ENCODE measurements around the gene NOL4L.

Gene NOL4L

GRCh38 chr20:32614303-32614702, 29.2 kb upstream of the NOL4L start:
- TF ChIP-seq TOX (CRISPR knock-in tag; IDR thresholded peaks at IDR 0.05; ENCODE audit: borderline replicate concordance) (no peak), TSHZ2 (CRISPR knock-in tag; IDR thresholded peaks at IDR 0.05) (no peak), ZNF70 (CRISPR knock-in tag; IDR thresholded peaks at IDR 0.05) (no peak), OSR1 (CRISPR knock-in tag; IDR thresholded peaks at IDR 0.05) (no peak), ZFP30 (CRISPR knock-in tag; IDR thresholded peaks at IDR 0.05) (no peak), SNAI2 (CRISPR knock-in tag; IDR thresholded peaks at IDR 0.05) (no peak), ZNF565 (CRISPR knock-in tag; conservative IDR thresholded peaks at IDR 0.05; ENCODE audit: low read depth) (no peak), POU6F1 (CRISPR knock-in tag; IDR thresholded peaks at IDR 0.05; ENCODE audit: borderline replicate concordance, low read depth) (no peak), ESRRG (CRISPR knock-in tag; IDR thresholded peaks at IDR 0.05) (no peak), ISL1 (CRISPR knock-in tag; IDR thresholded peaks at IDR 0.05) (no peak), ZC3H10 (CRISPR knock-in tag; IDR thresholded peaks at IDR 0.05) (no peak), TCF4 (CRISPR knock-in tag; IDR thresholded peaks at IDR 0.05; ENCODE audit: borderline replicate concordance) (no peak)
- ATAC-seq: no peak

GRCh38 chr20:32613192-32614053, 28.3 kb upstream of the NOL4L start:
- no peak for TF ChIP-seq TOX (CRISPR knock-in tag; IDR thresholded peaks at IDR 0.05; ENCODE audit: borderline replicate concordance)
- no peak for TF ChIP-seq GLIS3 (CRISPR knock-in tag; IDR thresholded peaks at IDR 0.05)
- TF ChIP-seq ZFP3 (CRISPR knock-in tag; IDR thresholded peaks at IDR 0.05): no peak
- no peak for TF ChIP-seq POU6F1 (CRISPR knock-in tag; IDR thresholded peaks at IDR 0.05; ENCODE audit: borderline replicate concordance, low read depth)
- TF ChIP-seq TCF4 (CRISPR knock-in tag; IDR thresholded peaks at IDR 0.05; ENCODE audit: borderline replicate concordance): no peak
- TF ChIP-seq ZFP30 (CRISPR knock-in tag; IDR thresholded peaks at IDR 0.05): no peak
- TF ChIP-seq BACH2 (CRISPR knock-in tag; IDR thresholded peaks at IDR 0.05; ENCODE audit: borderline replicate concordance): no peak
- no peak for TF ChIP-seq ZNF565 (CRISPR knock-in tag; conservative IDR thresholded peaks at IDR 0.05; ENCODE audit: low read depth)
- TF ChIP-seq ARNTL (CRISPR knock-in tag; IDR thresholded peaks at IDR 0.05; ENCODE audit: borderline replicate concordance, low read depth): no peak
- no peak for TF ChIP-seq PATZ1 (CRISPR knock-in tag; IDR thresholded peaks at IDR 0.05; ENCODE audit: borderline replicate concordance)
- no peak for TF ChIP-seq ISL1 (CRISPR knock-in tag; IDR thresholded peaks at IDR 0.05)
- TF ChIP-seq ZNF8 (CRISPR knock-in tag; IDR thresholded peaks at IDR 0.05): no peak
- no peak for ATAC-seq

- ATAC-seq: no peak
- TF ChIP-seq ZFP3 (CRISPR knock-in tag; IDR thresholded peaks at IDR 0.05) (no peak), CSRNP3 (CRISPR knock-in tag; IDR thresholded peaks at IDR 0.05) (no peak), GLIS3 (CRISPR knock-in tag; IDR thresholded peaks at IDR 0.05) (no peak), BACH2 (CRISPR knock-in tag; IDR thresholded peaks at IDR 0.05; ENCODE audit: borderline replicate concordance) (no peak), CREB5 (CRISPR knock-in tag; IDR thresholded peaks at IDR 0.05; ENCODE audit: low read depth) (no peak), ESRRG (CRISPR knock-in tag; IDR thresholded peaks at IDR 0.05) (no peak), TSHZ2 (CRISPR knock-in tag; IDR thresholded peaks at IDR 0.05) (no peak)
Measured at GRCh38 chr20:32612351-32613191, 27.4 kb upstream of the NOL4L start.

Data from SK-N-SH treated with all-trans-retinoic acid at 6 μM for 48 hours (cell line).